Activated T-cell treated with anti-CD3 and anti-CD28 coated beads for 48 hours (primary cell): ENCODE results near the gene POLR2J3.
"Not testable (repeated sequence)": the region's sequence is repeated elsewhere in the genome, so short reads cannot be mapped to it uniquely, and the experiment has no call there.

Experiments used
- DNase-seq: peaks from one replicate; pipeline ENCODE4 v3.0.0-alpha.2; 2020; ENCODE audit warnings: low read depth

The POLR2J3 gene

GRCh38 chr7:102520797-102521196 is 51.6 kb downstream of the POLR2J3 start:
- DNase-seq = not testable (repeated sequence)

- DNase-seq = not testable (repeated sequence)
These were observed 54.7 kb downstream of the POLR2J3 start, which contains the start of gene RASA4B for GRCh38 chr7:102517550-102518147. Gene RASA4B (minus strand): TSS chr7:102517777. CDS start chr7:102517710, 67 bp downstream.
